Measurements from ENCODE around the gene CELF2. TPM values are rescaled to one million over a fixed set of nuclear protein-coding genes. Genes with fewer than 3 reads are reported as not detected.

The CELF2 gene
- total RNA-seq, 1 experiment from 2014 or later, result not detected

- no peak for TF ChIP-seq CTCF (IDR thresholded peaks at IDR 0.05; ENCODE audit: unreplicated experiment)
- intact Hi-C loops (cut with micrococcal nuclease; ENCODE audit: unreplicated experiment), result no loop called here
- H3K27me3 Mint-ChIP-seq (ENCODE audit: unreplicated experiment), result peaks cover 76% of the 10 kb centered on the region
- no peak overlapping the region for H3K4me3 Mint-ChIP-seq (ENCODE audit: low read depth, unreplicated experiment)
- CTCF ChIA-PET, result interaction anchor here (1.2 kb wide), 1 partner anchor 9 kb away, joined by 3 read pairs; no protein-coding TSS in a partner anchor
- H3K27ac Mint-ChIP-seq (ENCODE audit: unreplicated experiment), result no peak overlapping the region
- no TSS peak for BruUV-seq (replicated peaks)
- no peak for DNase-seq
- no peaks in the 10 kb centered on the region for H3K36me3 Mint-ChIP-seq (ENCODE audit: insufficient read depth, unreplicated experiment)
- no peaks in the 10 kb centered on the region for H3K4me1 Mint-ChIP-seq (ENCODE audit: low read depth, unreplicated experiment)
- no peaks in the 10 kb centered on the region for H3K9me3 Mint-ChIP-seq (ENCODE audit: low read depth, unreplicated experiment)
These were observed 313.4 kb downstream of the CELF2 start for GRCh38 chr10:11331046-11331577.

- Mint-ChIP-seq H3K27me3 (ENCODE audit: unreplicated experiment) (peaks cover 76% of the 10 kb centered on the region), H3K27ac (ENCODE audit: unreplicated experiment) (no peak overlapping the region), H3K4me1 (ENCODE audit: low read depth, unreplicated experiment) (no peaks in the 10 kb centered on the region), H3K9me3 (ENCODE audit: low read depth, unreplicated experiment) (no peaks in the 10 kb centered on the region), H3K4me3 (ENCODE audit: low read depth, unreplicated experiment) (no peak overlapping the region), H3K36me3 (ENCODE audit: insufficient read depth, unreplicated experiment) (no peaks in the 10 kb centered on the region)
- CTCF ChIA-PET, result interaction anchor here (1.2 kb wide), 1 partner anchor 8 kb away, joined by 3 read pairs; no protein-coding TSS in a partner anchor
- BruUV-seq (replicated peaks), result no TSS peak
- TF ChIP-seq CTCF (IDR thresholded peaks at IDR 0.05; ENCODE audit: unreplicated experiment), result no peak
- intact Hi-C loops (cut with micrococcal nuclease; ENCODE audit: unreplicated experiment), result no loop called here
- no peak for DNase-seq
These were observed 314.1 kb downstream of the CELF2 start for GRCh38 chr10:11331726-11332125.

DNA sequence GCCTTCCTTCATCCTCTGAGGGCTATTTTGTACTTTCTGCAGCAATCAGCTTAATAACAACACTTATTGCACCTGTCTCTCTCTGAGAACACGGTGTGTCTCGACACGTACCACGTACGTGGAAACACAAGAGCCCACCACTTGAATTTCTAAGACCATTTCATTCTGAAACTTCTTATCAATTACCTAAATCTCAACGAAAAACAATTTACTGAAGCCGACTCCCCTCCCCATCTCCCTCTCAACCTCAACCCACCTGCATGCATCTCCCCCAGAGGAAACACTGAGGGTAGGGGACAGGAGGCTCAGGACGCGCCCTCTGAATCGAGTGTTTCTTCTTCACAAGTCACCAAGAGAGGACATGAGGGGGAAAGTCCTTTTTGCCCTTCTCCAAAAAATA is 315.2 kb downstream of the CELF2 start:
- peaks cover 73% of the 10 kb centered on the region for H3K27me3 Mint-ChIP-seq (ENCODE audit: unreplicated experiment)
- H3K4me3 Mint-ChIP-seq (ENCODE audit: low read depth, unreplicated experiment), result no peak overlapping the region
- BruUV-seq (replicated peaks), result no TSS peak
- CTCF ChIA-PET, result no interaction called here
- H3K36me3 Mint-ChIP-seq (ENCODE audit: insufficient read depth, unreplicated experiment), result no peaks in the 10 kb centered on the region
- no peaks in the 10 kb centered on the region for H3K4me1 Mint-ChIP-seq (ENCODE audit: low read depth, unreplicated experiment)
- intact Hi-C loops (cut with micrococcal nuclease; ENCODE audit: unreplicated experiment), result no loop called here
- no peak overlapping the region for H3K27ac Mint-ChIP-seq (ENCODE audit: unreplicated experiment)
- DNase-seq, result no peak
- TF ChIP-seq CTCF (IDR thresholded peaks at IDR 0.05; ENCODE audit: unreplicated experiment), result no peak
- no peaks in the 10 kb centered on the region for H3K9me3 Mint-ChIP-seq (ENCODE audit: low read depth, unreplicated experiment)

GRCh38 chr10:11334436-11334835 is 316.8 kb downstream of the CELF2 start:
- no peak for DNase-seq
- BruUV-seq (replicated peaks), result no TSS peak
- no peaks in the 10 kb centered on the region for H3K9me3 Mint-ChIP-seq (ENCODE audit: low read depth, unreplicated experiment)
- intact Hi-C loops (cut with micrococcal nuclease; ENCODE audit: unreplicated experiment), result no loop called here
- H3K27me3 Mint-ChIP-seq (ENCODE audit: unreplicated experiment), result peaks cover 70% of the 10 kb centered on the region
- no peaks in the 10 kb centered on the region for H3K4me1 Mint-ChIP-seq (ENCODE audit: low read depth, unreplicated experiment)
- CTCF ChIA-PET, result no interaction called here
- H3K36me3 Mint-ChIP-seq (ENCODE audit: insufficient read depth, unreplicated experiment), result no peaks in the 10 kb centered on the region
- H3K27ac Mint-ChIP-seq (ENCODE audit: unreplicated experiment), result no peak overlapping the region
- no peak overlapping the region for H3K4me3 Mint-ChIP-seq (ENCODE audit: low read depth, unreplicated experiment)
- TF ChIP-seq CTCF (IDR thresholded peaks at IDR 0.05; ENCODE audit: unreplicated experiment), result no peak
